ENCODE data around the gene IGIP.

DNA sequence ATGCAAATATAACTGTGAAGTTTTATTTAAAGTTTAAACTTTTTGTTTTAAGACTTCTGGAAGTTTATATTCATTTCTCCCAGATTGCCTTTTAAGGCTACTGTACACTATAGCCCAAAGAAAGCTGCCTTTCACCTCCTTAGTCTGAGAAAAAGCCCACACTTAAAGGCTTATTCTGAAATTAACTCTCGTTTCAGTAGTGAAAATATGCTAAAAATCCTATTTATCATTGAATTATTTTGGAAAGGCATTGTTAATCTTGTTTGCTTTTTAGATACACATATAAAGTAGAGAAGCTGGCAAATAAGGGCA is 15.1 kb upstream of the IGIP start:
- TF ChIP-seq, protein P1, sequence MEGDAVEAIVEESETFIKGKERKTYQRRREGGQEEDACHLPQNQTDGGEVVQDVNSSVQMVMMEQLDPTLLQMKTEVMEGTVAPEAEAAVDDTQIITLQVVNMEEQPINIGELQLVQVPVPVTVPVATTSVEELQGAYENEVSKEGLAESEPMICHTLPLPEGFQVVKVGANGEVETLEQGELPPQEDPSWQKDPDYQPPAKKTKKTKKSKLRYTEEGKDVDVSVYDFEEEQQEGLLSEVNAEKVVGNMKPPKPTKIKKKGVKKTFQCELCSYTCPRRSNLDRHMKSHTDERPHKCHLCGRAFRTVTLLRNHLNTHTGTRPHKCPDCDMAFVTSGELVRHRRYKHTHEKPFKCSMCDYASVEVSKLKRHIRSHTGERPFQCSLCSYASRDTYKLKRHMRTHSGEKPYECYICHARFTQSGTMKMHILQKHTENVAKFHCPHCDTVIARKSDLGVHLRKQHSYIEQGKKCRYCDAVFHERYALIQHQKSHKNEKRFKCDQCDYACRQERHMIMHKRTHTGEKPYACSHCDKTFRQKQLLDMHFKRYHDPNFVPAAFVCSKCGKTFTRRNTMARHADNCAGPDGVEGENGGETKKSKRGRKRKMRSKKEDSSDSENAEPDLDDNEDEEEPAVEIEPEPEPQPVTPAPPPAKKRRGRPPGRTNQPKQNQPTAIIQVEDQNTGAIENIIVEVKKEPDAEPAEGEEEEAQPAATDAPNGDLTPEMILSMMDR (IDR thresholded peaks at IDR 0.05; ENCODE audit: borderline replicate concordance, extremely low read depth, low read length, poor library complexity, severe bottlenecking) = no peak
- no peak for TF ChIP-seq EZH2 (IDR thresholded peaks at IDR 0.05; ENCODE audit: borderline replicate concordance, low read depth, low read length, severe bottlenecking)
